Nephron progenitor cell (in vitro differentiated cells): ENCODE measurements around the gene NYNRIN.
A peak's percentile ranks its signal among the peaks of the same experiment; 100 is the strongest.
"Not testable (repeated sequence)": the region's sequence is repeated elsewhere in the genome, so short reads cannot be mapped to it uniquely, and the experiment has no call there.

Experiments
- DNase-seq: peaks from one replicate; pipeline ENCODE4 v3.0.0; 2021
- H3K27ac Mint-ChIP-seq: 2 replicates; pipeline ENCODE4 v1.8.0; 2021; ENCODE audit warnings: mild to moderate bottlenecking, moderate library complexity, mixed read lengths
- H3K27me3 Mint-ChIP-seq: 2 replicates; pipeline ENCODE4 v1.8.0; 2021; ENCODE audit warnings: mild to moderate bottlenecking, low read depth, mixed read lengths; ENCODE audit not compliant: poor library complexity
- H3K36me3 Mint-ChIP-seq: 2 replicates; pipeline ENCODE4 v1.8.0; 2021; ENCODE audit warnings: low read depth, mixed read lengths
- H3K4me1 Mint-ChIP-seq: 2 replicates; pipeline ENCODE4 v1.8.0; 2021; ENCODE audit warnings: mixed read lengths
- H3K4me3 Mint-ChIP-seq: 2 replicates; pipeline ENCODE4 v1.8.0; 2021; ENCODE audit warnings: mild to moderate bottlenecking, moderate library complexity, mixed read lengths
- H3K9me3 Mint-ChIP-seq: 2 replicates; pipeline ENCODE4 v1.8.0; 2021; ENCODE audit warnings: mild to moderate bottlenecking, moderate library complexity, mixed read lengths
- TF ChIP-seq, protein P1 (sequence below): fragments of 200-600 bp; sonication (generic); IDR thresholded peaks from 2 replicates; pipeline ENCODE4 v1.5.0; 2021; ENCODE audit warnings: antibody characterized with exemption

Gene NYNRIN

DNA sequence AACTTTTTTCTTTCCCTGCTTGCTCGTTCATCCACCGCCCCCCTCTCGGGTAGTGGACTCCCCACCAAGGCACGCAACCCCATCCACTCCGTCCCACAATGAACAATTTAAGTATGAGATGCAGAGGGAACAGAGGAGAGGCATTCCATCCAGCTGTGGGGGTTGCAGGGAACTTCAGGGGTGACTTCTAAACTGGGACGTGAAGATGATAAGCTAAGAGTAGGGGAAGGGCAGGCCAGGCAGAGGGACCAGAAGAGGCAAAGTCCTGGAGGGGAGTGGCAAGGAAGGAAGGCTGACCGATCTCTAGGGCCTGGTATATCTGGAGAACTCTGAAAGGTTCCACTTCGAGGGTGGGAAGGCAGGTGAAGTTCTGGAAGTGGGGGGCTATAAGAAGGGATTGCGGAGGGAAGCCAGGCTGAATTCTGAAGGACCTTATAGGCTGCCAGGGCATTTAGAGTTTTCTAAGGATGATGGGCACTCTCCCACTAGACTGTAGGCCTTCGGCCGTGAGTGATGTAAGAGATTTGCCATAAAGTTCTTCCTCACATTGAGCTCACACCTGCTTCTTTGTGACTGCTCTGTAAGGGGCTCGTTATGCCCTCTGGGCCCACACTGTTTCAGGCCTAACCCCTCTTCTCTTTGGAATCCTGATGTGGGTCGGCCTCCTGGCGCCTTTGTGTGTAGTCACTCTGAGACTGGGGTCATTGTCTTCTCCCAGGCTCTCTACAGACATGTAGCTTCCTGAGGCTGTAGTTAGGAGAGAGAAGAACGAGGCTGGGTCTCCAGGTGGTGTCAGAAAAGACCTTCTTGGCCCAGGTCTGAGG is 18.7 kb upstream of the NYNRIN start:
- no peak for DNase-seq
- peaks cover 18% of the 10 kb centered on the region for H3K36me3 Mint-ChIP-seq
- no peaks in the 10 kb centered on the region for H3K27me3 Mint-ChIP-seq
- peak overlapping the region; percentile 39 for H3K27ac Mint-ChIP-seq
- TF ChIP-seq, protein P1, sequence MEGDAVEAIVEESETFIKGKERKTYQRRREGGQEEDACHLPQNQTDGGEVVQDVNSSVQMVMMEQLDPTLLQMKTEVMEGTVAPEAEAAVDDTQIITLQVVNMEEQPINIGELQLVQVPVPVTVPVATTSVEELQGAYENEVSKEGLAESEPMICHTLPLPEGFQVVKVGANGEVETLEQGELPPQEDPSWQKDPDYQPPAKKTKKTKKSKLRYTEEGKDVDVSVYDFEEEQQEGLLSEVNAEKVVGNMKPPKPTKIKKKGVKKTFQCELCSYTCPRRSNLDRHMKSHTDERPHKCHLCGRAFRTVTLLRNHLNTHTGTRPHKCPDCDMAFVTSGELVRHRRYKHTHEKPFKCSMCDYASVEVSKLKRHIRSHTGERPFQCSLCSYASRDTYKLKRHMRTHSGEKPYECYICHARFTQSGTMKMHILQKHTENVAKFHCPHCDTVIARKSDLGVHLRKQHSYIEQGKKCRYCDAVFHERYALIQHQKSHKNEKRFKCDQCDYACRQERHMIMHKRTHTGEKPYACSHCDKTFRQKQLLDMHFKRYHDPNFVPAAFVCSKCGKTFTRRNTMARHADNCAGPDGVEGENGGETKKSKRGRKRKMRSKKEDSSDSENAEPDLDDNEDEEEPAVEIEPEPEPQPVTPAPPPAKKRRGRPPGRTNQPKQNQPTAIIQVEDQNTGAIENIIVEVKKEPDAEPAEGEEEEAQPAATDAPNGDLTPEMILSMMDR = no peak
- peaks cover 79% of the 10 kb centered on the region for H3K4me1 Mint-ChIP-seq
- H3K9me3 Mint-ChIP-seq = no peaks in the 10 kb centered on the region
- no peak overlapping the region for H3K4me3 Mint-ChIP-seq

DNA sequence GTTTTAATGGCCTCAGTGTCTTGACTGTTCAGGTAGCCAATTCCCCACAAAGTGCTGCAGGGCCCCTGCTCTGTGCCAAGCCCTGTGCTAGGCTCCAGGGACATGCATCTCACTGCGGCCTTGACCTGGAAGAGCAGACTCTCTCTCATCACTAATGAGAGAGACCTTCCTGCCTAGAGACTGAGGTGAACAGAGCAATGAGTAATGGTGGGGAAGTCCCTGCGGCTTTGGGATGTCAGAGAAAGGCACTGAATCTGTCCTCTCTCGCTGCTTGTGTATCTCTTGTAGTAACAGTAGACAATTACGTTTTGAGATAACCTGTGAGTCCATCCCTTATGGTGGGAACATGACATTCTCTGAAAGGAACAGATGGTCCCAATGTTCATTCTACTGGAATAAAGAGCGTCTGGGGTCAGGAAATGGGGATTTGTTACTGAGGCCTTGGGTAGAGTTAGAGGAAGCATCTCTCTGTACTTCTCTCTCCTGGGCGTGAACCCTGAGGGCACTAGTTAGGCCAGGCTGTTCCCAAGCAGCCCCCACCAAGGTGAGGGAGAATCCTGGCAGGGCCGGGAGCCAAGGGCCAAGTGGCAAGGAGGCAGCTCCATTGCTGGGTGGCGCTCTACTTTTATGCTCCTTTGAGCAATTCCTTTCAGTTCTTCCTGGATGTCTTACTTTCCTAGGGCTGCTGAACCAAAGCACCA is 17.3 kb upstream of the NYNRIN start:
- H3K4me3 Mint-ChIP-seq = no peak overlapping the region
- no peaks in the 10 kb centered on the region for H3K9me3 Mint-ChIP-seq
- peaks cover 8% of the 10 kb centered on the region for H3K36me3 Mint-ChIP-seq
- peaks cover 74% of the 10 kb centered on the region for H3K4me1 Mint-ChIP-seq
- TF ChIP-seq, protein P1 = no peak
- H3K27ac Mint-ChIP-seq = peak overlapping the region; percentile 72
- H3K27me3 Mint-ChIP-seq = peaks cover 3% of the 10 kb centered on the region
- DNase-seq = no peak

DNA sequence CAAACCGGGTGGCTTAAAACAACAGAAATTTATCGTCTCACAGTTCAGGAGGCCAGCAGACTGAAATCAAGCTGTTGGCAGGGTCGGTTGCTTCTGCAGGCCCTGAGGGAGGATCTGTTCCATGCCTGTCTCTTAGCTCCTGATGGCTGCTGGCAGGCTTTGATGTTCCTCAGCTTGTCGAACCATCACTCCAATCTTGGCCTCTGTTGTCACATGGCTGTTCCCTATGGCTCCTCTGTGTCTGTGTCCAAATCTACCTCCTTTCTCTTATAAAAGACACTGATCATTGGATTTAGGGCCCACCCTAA is 16.8 kb upstream of the NYNRIN start:
- peaks cover 74% of the 10 kb centered on the region for H3K4me1 Mint-ChIP-seq
- TF ChIP-seq, protein P1 = no peak
- no peak overlapping the region for H3K4me3 Mint-ChIP-seq
- peaks cover 3% of the 10 kb centered on the region for H3K36me3 Mint-ChIP-seq
- H3K27ac Mint-ChIP-seq = peak overlapping the region; percentile 72
- peaks cover 3% of the 10 kb centered on the region for H3K27me3 Mint-ChIP-seq
- no peak for DNase-seq
- no peaks in the 10 kb centered on the region for H3K9me3 Mint-ChIP-seq

DNA sequence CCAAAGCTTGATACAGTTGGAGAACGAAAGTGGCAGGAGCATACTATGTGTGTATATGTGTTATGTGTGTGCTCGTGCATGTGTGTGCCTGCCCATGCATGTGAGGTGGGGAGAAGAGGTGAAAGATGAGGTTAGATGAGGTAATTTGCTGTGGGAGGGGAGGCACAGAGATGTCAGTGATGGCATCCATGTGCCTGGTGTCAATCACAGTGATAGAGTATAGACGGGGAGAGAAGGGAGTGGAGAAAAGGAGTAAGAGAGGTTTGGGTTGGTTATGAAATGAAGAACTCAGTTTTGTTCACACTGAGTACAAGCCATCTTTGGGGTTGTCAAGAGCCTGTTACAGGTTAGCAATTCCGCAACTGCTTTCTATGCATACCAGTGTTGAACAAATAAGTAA is 14.6 kb upstream of the NYNRIN start:
- no peak for DNase-seq
- TF ChIP-seq, protein P1 = no peak
- H3K4me3 Mint-ChIP-seq = no peak overlapping the region
- H3K36me3 Mint-ChIP-seq = no peaks in the 10 kb centered on the region
- H3K27ac Mint-ChIP-seq = no peak overlapping the region
- no peaks in the 10 kb centered on the region for H3K9me3 Mint-ChIP-seq
- H3K27me3 Mint-ChIP-seq = peaks cover 3% of the 10 kb centered on the region
- H3K4me1 Mint-ChIP-seq = peaks cover 72% of the 10 kb centered on the region

DNA sequence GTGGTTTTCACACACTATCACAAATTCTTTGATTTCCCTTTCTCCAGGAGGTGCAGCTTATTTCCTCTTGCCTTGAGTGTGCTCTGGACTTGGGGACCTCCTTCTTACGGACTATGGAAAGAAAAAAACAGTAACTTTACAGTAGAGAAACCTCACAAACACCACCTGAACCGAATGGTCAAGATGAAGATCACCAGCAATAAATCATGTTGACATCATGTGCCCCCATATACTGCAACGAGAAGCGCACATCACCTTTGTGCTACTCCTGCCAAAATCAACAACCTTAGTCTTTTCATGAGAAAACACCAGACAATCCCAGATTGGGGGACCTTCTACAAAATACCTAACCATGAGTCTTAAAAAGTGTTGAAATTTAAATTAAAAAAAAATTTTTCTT is 13.3 kb upstream of the NYNRIN start:
- Mint-ChIP-seq H3K36me3 (no peaks in the 10 kb centered on the region), H3K27ac (no peak overlapping the region), H3K27me3 (peaks cover 3% of the 10 kb centered on the region), H3K9me3 (no peaks in the 10 kb centered on the region), H3K4me1 (peaks cover 68% of the 10 kb centered on the region), H3K4me3 (no peak overlapping the region)
- TF ChIP-seq, protein P1 = no peak
- DNase-seq = no peak

DNA sequence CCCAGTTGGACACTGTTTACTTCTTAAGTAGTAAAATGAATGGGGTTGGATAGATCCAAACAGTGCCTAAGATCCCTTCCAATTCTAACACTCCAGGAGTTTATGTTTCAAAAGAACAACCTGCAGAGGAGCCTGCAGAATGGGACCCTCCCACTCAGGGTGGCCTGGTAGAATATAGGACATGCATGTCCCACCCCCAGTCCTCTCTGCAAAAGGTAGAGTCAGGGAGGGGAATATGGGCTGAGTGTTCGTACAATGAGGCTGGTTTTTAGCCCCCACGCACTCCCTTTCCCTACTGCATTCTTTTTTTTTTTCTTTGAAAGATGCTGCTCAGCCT is 11.8 kb upstream of the NYNRIN start:
- TF ChIP-seq, protein P1 = no peak
- Mint-ChIP-seq H3K27ac (peak overlapping the region; percentile 74), H3K36me3 (no peaks in the 10 kb centered on the region), H3K4me1 (peaks cover 70% of the 10 kb centered on the region), H3K4me3 (peak overlapping the region; percentile 1), H3K9me3 (no peaks in the 10 kb centered on the region), H3K27me3 (peaks cover 3% of the 10 kb centered on the region)
- DNase-seq = no peak

DNA sequence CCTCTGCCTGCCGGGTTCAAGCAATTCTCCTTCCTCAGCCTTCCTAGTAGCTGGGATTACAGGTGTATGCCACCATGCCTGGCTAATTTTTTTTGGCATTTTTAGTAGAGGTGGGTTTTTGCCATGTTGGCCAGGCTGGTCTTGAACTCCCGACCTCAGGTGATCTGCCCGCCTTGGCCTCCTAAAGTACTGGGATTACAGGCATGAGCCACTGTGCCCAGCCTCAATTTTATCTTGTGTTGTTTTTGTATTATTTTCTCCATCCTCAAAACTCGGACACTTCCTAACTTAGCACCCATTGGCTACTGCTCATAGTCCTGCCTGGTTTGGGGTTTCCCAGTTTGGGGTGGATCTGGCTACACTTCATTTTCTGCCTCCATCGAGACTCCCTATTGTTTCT is 11.2 kb upstream of the NYNRIN start:
- not testable (repeated sequence) for H3K4me3 Mint-ChIP-seq, H3K27ac Mint-ChIP-seq, DNase-seq, H3K36me3 Mint-ChIP-seq, H3K9me3 Mint-ChIP-seq, H3K27me3 Mint-ChIP-seq
- H3K4me1 Mint-ChIP-seq = peaks cover 70% of the 10 kb centered on the region
